H1 (cell line): ENCODE measurements around the gene IGFALS. TPM values are rescaled to one million over a fixed set of nuclear protein-coding genes. Genes with fewer than 3 reads are reported as not detected.

Experiments
- CTCF ChIA-PET: fragments of 300-600 bp; sonication (Branson Sonifier 250); formaldehyde crosslinking; loops from one replicate; lab custom pipeline; 2021; ENCODE audit not compliant: partially characterized antibody; lab: Charles Lee
- POLR2A ChIA-PET: fragments of 300-600 bp; sonication (Branson Sonifier 250); formaldehyde crosslinking; loops from one replicate; lab custom pipeline; 2021; ENCODE audit warnings: inconsistent platforms; ENCODE audit not compliant: partially characterized antibody; lab: Charles Lee
- DNase-seq, 2 experiments: peaks; one replicate each; pipeline versions ENCODE4 v3.0.0 to v3.0.0-alpha.2; 2010 to 2022; ENCODE audit warnings: low spot score in 2 of 2, low read depth in 1 of 2, mixed read lengths in 1 of 2
- FAIRE-seq: peaks from 2 replicates; lab custom pipeline; 2011; peaks lifted over from hg19 to GRCh38; lab: Jason Lieb, UNC
- H2AFZ ChIP-seq: 2 replicates; pipeline ENCODE4 v1.8.1; 2012; ENCODE audit warnings: low read length, inconsistent platforms
- H2AK5ac ChIP-seq: 2 replicates; pipeline ENCODE4 v1.6.1; 2013; ENCODE audit warnings: low read depth, low read length
- H2BK120ac ChIP-seq: replicated peaks from 2 replicates; pipeline ENCODE3; 2013; ENCODE audit warnings: low read depth, low read length, inconsistent platforms
- H2BK12ac ChIP-seq: 2 replicates; pipeline ENCODE4 v1.6.1; 2013; ENCODE audit warnings: low read depth, low read length
- H2BK15ac ChIP-seq: 2 replicates; pipeline ENCODE4 v1.6.1; 2013; ENCODE audit warnings: low read length
- H2BK20ac ChIP-seq: 2 replicates; pipeline ENCODE4 v1.6.1; 2013; ENCODE audit warnings: low read length
- H2BK5ac ChIP-seq: 2 replicates; pipeline ENCODE4 v1.6.1; 2013; ENCODE audit warnings: low read depth, low read length
- H3K14ac ChIP-seq: 2 replicates; pipeline ENCODE4 v1.6.1; 2013; ENCODE audit warnings: inconsistent platforms; ENCODE audit not compliant: insufficient read length
- H3K18ac ChIP-seq: 2 replicates; pipeline ENCODE4 v1.6.1; 2013; ENCODE audit warnings: low read length; ENCODE audit errors: extremely low read depth
- H3K23ac ChIP-seq: 2 replicates; pipeline ENCODE4 v1.6.1; 2013; ENCODE audit warnings: inconsistent platforms; ENCODE audit not compliant: insufficient read length
- H3K23me2 ChIP-seq: 2 replicates; pipeline ENCODE4 v1.6.1; 2013; ENCODE audit warnings: low read depth, low read length
- H3K27ac ChIP-seq: 2 replicates; pipeline ENCODE4 v1.6.1; 2011; ENCODE audit warnings: low read depth, low read length, inconsistent platforms
- H3K27me3 ChIP-seq, 4 experiments: replicated peaks in 1 of 4; 1 replicate in 1 of 4; 2 replicates in 3 of 4; pipeline versions ENCODE4 v1.6.1 to v1.8.1; 2011 to 2013; ENCODE audit warnings: low read length in 3 of 4, mild to moderate bottlenecking in 3 of 4, inconsistent platforms in 2 of 4, mixed read lengths in 2 of 4, moderate library complexity in 1 of 4; ENCODE audit not compliant: control insufficient read depth in 3 of 4, insufficient read depth in 3 of 4; ENCODE audit errors: extremely low read depth in 1 of 4
- H3K36me3 ChIP-seq, 4 experiments: 2 replicates each; pipeline versions ENCODE4 v1.6.1 to v1.8.1; 2011 to 2013; ENCODE audit warnings: mild to moderate bottlenecking in 4 of 4, low read length in 3 of 4, moderate library complexity in 2 of 4, control low read depth in 1 of 4, inconsistent platforms in 1 of 4; ENCODE audit not compliant: insufficient read depth in 4 of 4, control insufficient read depth in 2 of 4
- H3K4ac ChIP-seq: replicated peaks from 2 replicates; pipeline ENCODE3; 2013; ENCODE audit warnings: low read length, low read depth, mixed read lengths, inconsistent platforms; ENCODE audit not compliant: insufficient read length
- H3K4me1 ChIP-seq, 4 experiments: replicated peaks in 1 of 4; 1 replicate in 1 of 4; 2 replicates in 3 of 4; pipeline versions ENCODE4 v1.6.1 to v1.8.1; 2011 to 2013; ENCODE audit warnings: low read length in 3 of 4, inconsistent platforms in 2 of 4, mixed read lengths in 1 of 4; ENCODE audit not compliant: insufficient read depth in 4 of 4, control insufficient read depth in 3 of 4
- H3K4me2 ChIP-seq, 2 experiments: 2 replicates each; pipeline versions ENCODE4 v1.6.1 to v1.8.1; 2011 to 2013; ENCODE audit warnings: low read depth in 2 of 2, low read length in 2 of 2, control low read depth in 1 of 2, inconsistent platforms in 1 of 2, mild to moderate bottlenecking in 1 of 2; ENCODE audit not compliant: insufficient read depth in 1 of 2
- H3K4me3 ChIP-seq, 4 experiments: fragments of 200-600, 300-600 bp in 1 of 4; sonication (generic), shearing (Covaris generic), sonication (Bioruptor Twin) in 1 of 4; 2 replicates each; pipeline versions ENCODE4 v1.5.1 to v1.8.1; 2011 to 2016; ENCODE audit warnings: low read length in 4 of 4, low read depth in 3 of 4, control low read depth in 2 of 4, inconsistent platforms in 2 of 4, mild to moderate bottlenecking in 2 of 4, mixed read lengths in 1 of 4, moderate library complexity in 1 of 4; ENCODE audit not compliant: insufficient read depth in 2 of 4; ENCODE audit errors: extremely low read depth in 1 of 4
- H3K56ac ChIP-seq: replicated peaks from 2 replicates; pipeline ENCODE3; 2013; ENCODE audit warnings: low read depth, mild to moderate bottlenecking, mixed read lengths, low read length, inconsistent platforms; ENCODE audit not compliant: insufficient read length
- H3K79me1 ChIP-seq: 2 replicates; pipeline ENCODE4 v1.6.1; 2013; ENCODE audit warnings: low read depth, low read length, control low read depth
- H3K79me2 ChIP-seq, 2 experiments: 2 replicates each; pipeline versions ENCODE4 v1.6.1 to v1.8.1; 2012 to 2013; ENCODE audit warnings: low read length in 2 of 2, mild to moderate bottlenecking in 2 of 2, inconsistent platforms in 1 of 2; ENCODE audit not compliant: insufficient read depth in 2 of 2, control insufficient read depth in 1 of 2
- H3K9ac ChIP-seq, 4 experiments: replicated peaks in 1 of 4; 1 replicate in 1 of 4; 2 replicates in 3 of 4; pipeline versions ENCODE4 v1.6.1 to v1.8.1; 2011 to 2013; ENCODE audit warnings: low read depth in 3 of 4, low read length in 3 of 4, control low read depth in 2 of 4, mild to moderate bottlenecking in 2 of 4, moderate library complexity in 2 of 4, inconsistent platforms in 1 of 4; ENCODE audit errors: extremely low read depth in 1 of 4
- H3K9me3 ChIP-seq, 2 experiments: 2 replicates each; pipeline versions ENCODE4 v1.6.1 to v1.8.1; 2012 to 2013; ENCODE audit warnings: mild to moderate bottlenecking in 2 of 2, moderate library complexity in 2 of 2, control low read depth in 1 of 2, inconsistent platforms in 1 of 2, low read depth in 1 of 2, low read length in 1 of 2, mixed read lengths in 1 of 2; ENCODE audit not compliant: insufficient read depth in 2 of 2
- H4K20me1 ChIP-seq, 2 experiments: replicated peaks in 1 of 2; 2 replicates each; pipeline versions ENCODE3 to v1.8.1; 2011 to 2013; ENCODE audit warnings: inconsistent platforms in 2 of 2, low read length in 2 of 2, mild to moderate bottlenecking in 1 of 2; ENCODE audit not compliant: insufficient read depth in 2 of 2, control insufficient read depth in 1 of 2
- H4K5ac ChIP-seq: 2 replicates; pipeline ENCODE4 v1.6.1; 2013; ENCODE audit warnings: low read length, low read depth, mixed read lengths, inconsistent platforms; ENCODE audit not compliant: insufficient read length
- H4K8ac ChIP-seq: 2 replicates; pipeline ENCODE4 v1.8.0; 2013; ENCODE audit warnings: mild to moderate bottlenecking, moderate library complexity, low read length, inconsistent platforms; ENCODE audit not compliant: insufficient read depth; ENCODE audit errors: extremely low read depth
- H4K91ac ChIP-seq: replicated peaks from 2 replicates; pipeline ENCODE3; 2013; ENCODE audit warnings: low read length, mixed read lengths, inconsistent platforms; ENCODE audit not compliant: insufficient read length
- GABPA ChIP-seq: IDR thresholded peaks from 2 replicates; pipeline ENCODE4 v1.6.1; 2011; ENCODE audit warnings: mild to moderate bottlenecking, low read length, moderate library complexity, borderline replicate concordance; ENCODE audit not compliant: insufficient read depth
- SAP30 ChIP-seq: fragments of 300-600 bp; sonication (generic); IDR thresholded peaks from 2 replicates; pipeline ENCODE4 v1.7.1; 2012; ENCODE audit warnings: low read length, moderate library complexity, mild to moderate bottlenecking, inconsistent platforms; ENCODE audit not compliant: insufficient read depth, insufficient replicate concordance
- WGBS, 2 experiments: shearing (Covaris generic) in 1 of 2; methylation state at CpG; one replicate each; pipeline versions ENCODE4 v1.1.6 to v1.1.7; 2013 to 2015; ENCODE audit warnings: low lambda C conversion rate in 2 of 2, mixed read lengths in 2 of 2, inconsistent platforms in 1 of 2, low coverage in 1 of 2, missing lambda C conversion rate in 1 of 2; ENCODE audit not compliant: insufficient replicate concordance in 2 of 2, insufficient coverage in 1 of 2, insufficient read length in 1 of 2; ENCODE audit errors: extremely low coverage in 1 of 2, missing lambda C conversion rate in 1 of 2; 5-methylcytosine and 5-hydroxymethylcytosine counted together
- polyA plus RNA-seq, 7 experiments: library from polyadenylated mRNA; depleted of rRNA in 3 of 7; stranded (reverse) in 5 of 7; unstranded in 2 of 7; fragments of >200 nt in 5 of 7; fragments of 200-250 nt in 2 of 7; gene quantifications; 1 replicate in 5 of 7; 2 replicates in 1 of 7; 4 replicates in 1 of 7; pipeline versions ENCODE4 v1.2.1 to v1.2.3, GENCODE V29; 2011 to 2013; ENCODE audit warnings: missing spikeins in 2 of 7, mixed read lengths in 2 of 7
- total RNA-seq: library from RNA; stranded (reverse); fragmentation: NEBNext Ultra II Directional; extraction: Animal tissue kit (Norgen Biotek cat#: 25700); gene quantifications from 2 replicates; pipeline ENCODE4 v1.2.1, GENCODE V29; 2021

The IGFALS gene
- total and polyA plus RNA-seq, 2 of the 8 experiments (the other 6 are each of a cell fraction or from before 2014, with no cell fraction given), result not detected

- no peaks in the 10 kb centered on the region for H3K27me3 ChIP-seq
- POLR2A ChIA-PET, result interaction anchor here (0.7 to 13.5 kb wide), 20 partner anchors 7 to 383 kb away, joined by 3 to 246 read pairs (median 5); partner anchors contain the start of genes FAHD1, HAGH, IGFALS and JPT2
- H3K79me2 ChIP-seq, result peaks cover 0 to 15% of the 10 kb centered on the region in 2 experiments; a peak in 1 of 4 replicates
- 4% methylated on average over 47 of the region's 53 CpGs; no CpG with 5 or more reads in 1 of the 2 experiments for WGBS, 2 experiments
- H4K8ac ChIP-seq, result peak within 1 kb of the TSS; percentile 94
- H3K27ac ChIP-seq, result peak within 1 kb of the TSS; percentile 62
- H3K56ac ChIP-seq, result peak within 1 kb of the TSS; percentile 73
- no peaks in the 10 kb centered on the region for H3K9me3 ChIP-seq
- peak within 1 kb of the TSS; percentile 27; the same call in 1 of the 2 replicates for H2AK5ac ChIP-seq
- TF ChIP-seq GABPA (no peak), SAP30 (peak; percentile 10)
- H2BK5ac ChIP-seq, result peak within 1 kb of the TSS; percentile 88
- H3K23ac ChIP-seq, result no peak within 1 kb of the TSS
- CTCF ChIA-PET, result interaction anchor here (0.6 to 2.7 kb wide), 8 partner anchors 7 to 509 kb away, joined by 3 to 13 read pairs (median 4); partner anchors contain the start of genes IGFALS, MAPK8IP3, NUBP2 and SPSB3
- H3K4ac ChIP-seq, result peak within 1 kb of the TSS; percentile 90
- H2BK20ac ChIP-seq, result no peak within 1 kb of the TSS
- H4K91ac ChIP-seq, result peak within 1 kb of the TSS; percentile 85
- peak within 1 kb of the TSS; percentile 71 to 92 for H3K4me2 ChIP-seq
- H3K14ac ChIP-seq, result no peak within 1 kb of the TSS
- peak within 1 kb of the TSS; percentile 69 to 94 (median 89) for H3K9ac ChIP-seq
- H3K23me2 ChIP-seq, result peaks cover 17% of the 10 kb centered on the region
- peak within 1 kb of the TSS; percentile 4; the same call in 1 of the 2 replicates for H2BK12ac ChIP-seq
- no peak within 1 kb of the TSS; the same call in 1 of the 2 replicates for H2AFZ ChIP-seq
- H3K79me1 ChIP-seq, result peaks cover 4% of the 10 kb centered on the region
- no peak within 1 kb of the TSS for H2BK120ac ChIP-seq
- peak within 1 kb of the TSS; percentile 72; the same call in 1 of the 2 replicates for H2BK15ac ChIP-seq
- peak within 1 kb of the TSS; percentile 90 for H3K18ac ChIP-seq
- H4K5ac ChIP-seq, result peak within 1 kb of the TSS; percentile 81
- peaks cover 0 to 19% of the 10 kb centered on the region in 2 experiments for H4K20me1 ChIP-seq
- H3K4me1 ChIP-seq, result peaks cover 0 to 12% (median 10%) of the 10 kb centered on the region in 4 experiments; a peak in 5 of 7 replicates
- H3K4me3 ChIP-seq, result peak within 1 kb of the TSS; percentile 82 to 91 (median 82)
- peaks cover 2 to 31% (median 8%) of the 10 kb centered on the region in 4 experiments; a peak in 6 of 8 replicates for H3K36me3 ChIP-seq
- FAIRE-seq (no peak), DNase-seq (no peak)
Measured at GRCh38 chr16:1772362-1772907, 21.1 kb downstream of the IGFALS start, which contains the start of gene EME2. TSS of gene EME2 (plus strand) at chr16:1772810. CDS start at chr16:1773228, 418 bp downstream.
